Measurements from ENCODE around the gene LTBP1. TPM values are rescaled to one million over a fixed set of nuclear protein-coding genes. Genes with fewer than 3 reads are reported as not detected.

The LTBP1 gene
- total and polyA plus RNA-seq, 2 experiments from 2014 or later = 15.7 to 49.8 TPM

GRCh38 chr2:33262097-33262496 is 315.3 kb downstream of the LTBP1 start:
- H3K9me3 Mint-ChIP-seq = peaks cover 21% of the 10 kb centered on the region
- H3K36me3 ChIP-seq (ENCODE audit: insufficient read depth) = 0 out of 2 replicates have a peak, but pooled peaks cover 6% of the 10 kb centered on the region
- H3K4me1 ChIP-seq (ENCODE audit: insufficient read depth) = no peaks in the 10 kb centered on the region
- H3K4me3 ChIP-seq = no peak overlapping the region
- TF ChIP-seq, protein P1, sequence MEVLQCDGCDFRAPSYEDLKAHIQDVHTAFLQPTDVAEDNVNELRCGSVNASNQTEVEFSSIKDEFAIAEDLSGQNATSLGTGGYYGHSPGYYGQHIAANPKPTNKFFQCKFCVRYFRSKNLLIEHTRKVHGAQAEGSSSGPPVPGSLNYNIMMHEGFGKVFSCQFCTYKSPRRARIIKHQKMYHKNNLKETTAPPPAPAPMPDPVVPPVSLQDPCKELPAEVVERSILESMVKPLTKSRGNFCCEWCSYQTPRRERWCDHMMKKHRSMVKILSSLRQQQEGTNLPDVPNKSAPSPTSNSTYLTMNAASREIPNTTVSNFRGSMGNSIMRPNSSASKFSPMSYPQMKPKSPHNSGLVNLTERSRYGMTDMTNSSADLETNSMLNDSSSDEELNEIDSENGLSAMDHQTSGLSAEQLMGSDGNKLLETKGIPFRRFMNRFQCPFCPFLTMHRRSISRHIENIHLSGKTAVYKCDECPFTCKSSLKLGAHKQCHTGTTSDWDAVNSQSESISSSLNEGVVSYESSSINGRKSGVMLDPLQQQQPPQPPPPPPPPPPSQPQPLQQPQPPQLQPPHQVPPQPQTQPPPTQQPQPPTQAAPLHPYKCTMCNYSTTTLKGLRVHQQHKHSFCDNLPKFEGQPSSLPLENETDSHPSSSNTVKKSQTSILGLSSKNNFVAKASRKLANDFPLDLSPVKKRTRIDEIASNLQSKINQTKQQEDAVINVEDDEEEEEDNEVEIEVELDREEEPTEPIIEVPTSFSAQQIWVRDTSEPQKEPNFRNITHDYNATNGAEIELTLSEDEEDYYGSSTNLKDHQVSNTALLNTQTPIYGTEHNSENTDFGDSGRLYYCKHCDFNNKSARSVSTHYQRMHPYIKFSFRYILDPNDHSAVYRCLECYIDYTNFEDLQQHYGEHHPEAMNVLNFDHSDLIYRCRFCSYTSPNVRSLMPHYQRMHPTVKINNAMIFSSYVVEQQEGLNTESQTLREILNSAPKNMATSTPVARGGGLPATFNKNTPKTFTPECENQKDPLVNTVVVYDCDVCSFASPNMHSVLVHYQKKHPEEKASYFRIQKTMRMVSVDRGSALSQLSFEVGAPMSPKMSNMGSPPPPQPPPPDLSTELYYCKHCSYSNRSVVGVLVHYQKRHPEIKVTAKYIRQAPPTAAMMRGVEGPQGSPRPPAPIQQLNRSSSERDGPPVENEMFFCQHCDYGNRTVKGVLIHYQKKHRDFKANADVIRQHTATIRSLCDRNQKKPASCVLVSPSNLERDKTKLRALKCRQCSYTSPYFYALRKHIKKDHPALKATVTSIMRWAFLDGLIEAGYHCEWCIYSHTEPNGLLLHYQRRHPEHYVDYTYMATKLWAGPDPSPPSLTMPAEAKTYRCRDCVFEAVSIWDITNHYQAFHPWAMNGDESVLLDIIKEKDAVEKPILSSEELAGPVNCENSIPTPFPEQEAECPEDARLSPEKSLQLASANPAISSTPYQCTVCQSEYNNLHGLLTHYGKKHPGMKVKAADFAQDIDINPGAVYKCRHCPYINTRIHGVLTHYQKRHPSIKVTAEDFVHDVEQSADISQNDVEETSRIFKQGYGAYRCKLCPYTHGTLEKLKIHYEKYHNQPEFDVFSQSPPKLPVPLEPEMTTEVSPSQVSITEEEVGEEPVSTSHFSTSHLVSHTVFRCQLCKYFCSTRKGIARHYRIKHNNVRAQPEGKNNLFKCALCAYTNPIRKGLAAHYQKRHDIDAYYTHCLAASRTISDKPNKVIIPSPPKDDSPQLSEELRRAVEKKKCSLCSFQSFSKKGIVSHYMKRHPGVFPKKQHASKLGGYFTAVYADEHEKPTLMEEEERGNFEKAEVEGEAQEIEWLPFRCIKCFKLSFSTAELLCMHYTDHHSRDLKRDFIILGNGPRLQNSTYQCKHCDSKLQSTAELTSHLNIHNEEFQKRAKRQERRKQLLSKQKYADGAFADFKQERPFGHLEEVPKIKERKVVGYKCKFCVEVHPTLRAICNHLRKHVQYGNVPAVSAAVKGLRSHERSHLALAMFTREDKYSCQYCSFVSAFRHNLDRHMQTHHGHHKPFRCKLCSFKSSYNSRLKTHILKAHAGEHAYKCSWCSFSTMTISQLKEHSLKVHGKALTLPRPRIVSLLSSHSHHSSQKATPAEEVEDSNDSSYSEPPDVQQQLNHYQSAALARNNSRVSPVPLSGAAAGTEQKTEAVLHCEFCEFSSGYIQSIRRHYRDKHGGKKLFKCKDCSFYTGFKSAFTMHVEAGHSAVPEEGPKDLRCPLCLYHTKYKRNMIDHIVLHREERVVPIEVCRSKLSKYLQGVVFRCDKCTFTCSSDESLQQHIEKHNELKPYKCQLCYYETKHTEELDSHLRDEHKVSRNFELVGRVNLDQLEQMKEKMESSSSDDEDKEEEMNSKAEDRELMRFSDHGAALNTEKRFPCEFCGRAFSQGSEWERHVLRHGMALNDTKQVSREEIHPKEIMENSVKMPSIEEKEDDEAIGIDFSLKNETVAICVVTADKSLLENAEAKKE (CRISPR knock-in tag; IDR thresholded peaks at IDR 0.05) = no peak
- no peak for TF ChIP-seq EZH2 (IDR thresholded peaks at IDR 0.05; ENCODE audit: low read depth, unreplicated experiment)
- TF ChIP-seq ZNF114 (CRISPR knock-in tag; IDR thresholded peaks at IDR 0.05) = no peak
- no peak for TF ChIP-seq CTCF (conservative IDR thresholded peaks at IDR 0.05; ENCODE audit: low read depth in 2 of 2)
- no peak for TF ChIP-seq STAT1 (IDR thresholded peaks at IDR 0.05; ENCODE audit: unreplicated experiment)
- no peak for TF ChIP-seq REST (IDR thresholded peaks at IDR 0.05; ENCODE audit: unreplicated experiment)
- ATAC-seq = no peak
- H3K27me3 ChIP-seq (ENCODE audit: insufficient read depth) = no peaks in the 10 kb centered on the region
- no peak overlapping the region for H3K4me3 Mint-ChIP-seq
- H2AFZ ChIP-seq = no peak overlapping the region
- H3K27me3 Mint-ChIP-seq (ENCODE audit: insufficient read depth, low read depth, poor library complexity) = no peaks in the 10 kb centered on the region
- H3K4me1 Mint-ChIP-seq = no peaks in the 10 kb centered on the region
- no peaks in the 10 kb centered on the region for H4K20me1 ChIP-seq (replicated peaks; ENCODE audit: insufficient read depth)
- no peak overlapping the region for H3K4me2 ChIP-seq
- peaks cover 32% of the 10 kb centered on the region for H3K36me3 Mint-ChIP-seq (ENCODE audit: low read depth)
- H3K27ac ChIP-seq (ENCODE audit: low read depth) = no peak overlapping the region
- H3F3A ChIP-seq (replicated peaks; ENCODE audit: low read depth) = no peaks in the 10 kb centered on the region
- no peak overlapping the region for H3K27ac Mint-ChIP-seq
- no peak for DNase-seq (ENCODE audit: low spot score)
- no peaks in the 10 kb centered on the region for H3K79me2 ChIP-seq (replicated peaks; ENCODE audit: insufficient read depth)
- no peaks in the 10 kb centered on the region for H3K9me2 ChIP-seq (ENCODE audit: insufficient read depth)

Measured in GM23338 (cell line).